Large intestine (tissue), 3 donors: ENCODE measurements around the gene KLK10. TPM values are rescaled to one million over a fixed set of nuclear protein-coding genes. Genes with fewer than 3 reads are reported as not detected.
"Not testable (repeated sequence)": the region's sequence is repeated elsewhere in the genome, so short reads cannot be mapped to it uniquely, and the experiment has no call there.

Experiments
- DNase-seq, 2 donors: peaks; one replicate each; pipeline versions ENCODE4 v3.0.0 to v3.0.0-alpha.2; 2013
- H3K27ac ChIP-seq: one replicate; pipeline ENCODE4 v1.5.1; 2013; ENCODE audit warnings: low read length
- H3K27me3 ChIP-seq: 2 replicates; pipeline ENCODE4 v1.6.1; 2013; ENCODE audit warnings: low read length; ENCODE audit not compliant: control insufficient read depth, insufficient read depth
- H3K36me3 ChIP-seq: 2 replicates; pipeline ENCODE4 v1.6.1; 2013; ENCODE audit warnings: low read length; ENCODE audit not compliant: control insufficient read depth, insufficient read depth
- H3K4me1 ChIP-seq: one replicate; pipeline ENCODE4 v1.6.1; 2013; ENCODE audit warnings: low read length; ENCODE audit not compliant: control insufficient read depth, insufficient read depth
- H3K4me3 ChIP-seq: one replicate; pipeline ENCODE4 v1.5.1; 2013; ENCODE audit warnings: low read length
- H3K9me3 ChIP-seq: one replicate; pipeline ENCODE4 v1.6.1; 2013; ENCODE audit warnings: mild to moderate bottlenecking, low read depth, low read length, moderate library complexity; ENCODE audit not compliant: control insufficient read depth
- WGBS: methylation state at CpG from one replicate; pipeline ENCODE4 v1.1.5; 2013; ENCODE audit warnings: low lambda C conversion rate; ENCODE audit not compliant: insufficient coverage; 5-methylcytosine and 5-hydroxymethylcytosine counted together
- polyA plus RNA-seq: library from polyadenylated mRNA; unstranded; fragments of 120-200 nt; gene quantifications from one replicate; pipeline ENCODE4 v1.2.1, GENCODE V29; 2013

Gene KLK10
- polyA plus RNA-seq, 1 donor, result 2.3 TPM

- H3K4me3 ChIP-seq, H3K9me3 ChIP-seq, H3K27ac ChIP-seq, DNase-seq, H3K27me3 ChIP-seq, H3K4me1 ChIP-seq, H3K36me3 ChIP-seq: not testable (repeated sequence)
- WGBS, result 83% methylated on average over 1 of the region's 3 CpGs
Observed at GRCh38 chr19:50969810-50970209, 49.7 kb downstream of the KLK10 start.

GRCh38 chr19:50969413-50969760 lies 50.1 kb downstream of the KLK10 start, which contains the start of gene KLK6:
Gene KLK6 (minus strand): TSS chr19:50969591. CDS start chr19:50968104, 1,487 bp downstream.
- no peak within 1 kb of the TSS for H3K4me3 ChIP-seq
- H3K27me3 ChIP-seq, result no peaks in the 10 kb centered on the region
- no peaks in the 10 kb centered on the region for H3K4me1 ChIP-seq
- no CpG with 5 or more reads among the region's 19 CpGs for WGBS
- no peaks in the 10 kb centered on the region for H3K9me3 ChIP-seq
- no peak within 1 kb of the TSS for H3K27ac ChIP-seq
- no peak for DNase-seq
- H3K36me3 ChIP-seq, result no peaks in the 10 kb centered on the region

- Histone ChIP-seq H3K36me3 (no peaks in the 10 kb centered on the region), H3K27me3 (no peaks in the 10 kb centered on the region), H3K9me3 (no peaks in the 10 kb centered on the region), H3K4me3 (no peak overlapping the region), H3K4me1 (no peaks in the 10 kb centered on the region), H3K27ac (no peak overlapping the region)
- DNase-seq, result no peak
- WGBS, result no CpG with 5 or more reads among the region's 7 CpGs
Observed at GRCh38 chr19:50968716-50969412, 50.6 kb downstream of the KLK10 start.

GRCh38 chr19:50967929-50968715 lies 51.4 kb downstream of the KLK10 start:
- no peak for DNase-seq
- no peak overlapping the region for H3K4me3 ChIP-seq
- H3K36me3 ChIP-seq, result no peaks in the 10 kb centered on the region
- no peak overlapping the region for H3K27ac ChIP-seq
- H3K4me1 ChIP-seq, result no peaks in the 10 kb centered on the region
- no peaks in the 10 kb centered on the region for H3K27me3 ChIP-seq
- no peaks in the 10 kb centered on the region for H3K9me3 ChIP-seq
- no CpG with 5 or more reads among the region's 20 CpGs for WGBS

- WGBS, result no CpG with 5 or more reads among the region's 3 CpGs
- no peak overlapping the region for H3K27ac ChIP-seq
- no peaks in the 10 kb centered on the region for H3K4me1 ChIP-seq
- H3K4me3 ChIP-seq, result no peak overlapping the region
- DNase-seq, result no peak
- H3K27me3 ChIP-seq, result no peaks in the 10 kb centered on the region
- no peaks in the 10 kb centered on the region for H3K36me3 ChIP-seq
- H3K9me3 ChIP-seq, result no peaks in the 10 kb centered on the region
Observed at GRCh38 chr19:50964266-50964665, 55.2 kb downstream of the KLK10 start.

GRCh38 chr19:50963381-50963780 lies 56.1 kb downstream of the KLK10 start:
- Histone ChIP-seq H3K4me1 (no peaks in the 10 kb centered on the region), H3K9me3 (no peaks in the 10 kb centered on the region), H3K36me3 (no peaks in the 10 kb centered on the region), H3K27me3 (no peaks in the 10 kb centered on the region), H3K4me3 (no peak overlapping the region), H3K27ac (no peak overlapping the region)
- WGBS, result no CpG with 5 or more reads among the region's 6 CpGs
- DNase-seq, result no peak

Other genes with a start within 250 kb of the KLK10 start
- not detected for gene GPR32, start 249.2 kb downstream of the KLK10 start, polyA plus RNA-seq
- 0.09 TPM for gene ACP4, start 229.3 kb downstream of the KLK10 start, polyA plus RNA-seq
- gene KLK1, start 195.9 kb downstream of the KLK10 start, polyA plus RNA-seq, result 23.1 TPM
- gene KLK15, start 186.1 kb downstream of the KLK10 start, polyA plus RNA-seq, result 0.10 TPM
- gene KLK3, start 164.8 kb downstream of the KLK10 start, polyA plus RNA-seq, result 0.90 TPM
- gene KLK2, start 146.3 kb downstream of the KLK10 start, polyA plus RNA-seq, result 0.15 TPM
- gene KLK4, start 108.3 kb downstream of the KLK10 start, polyA plus RNA-seq, result not detected
- 1.6 TPM for gene KLK5, start 66.7 kb downstream of the KLK10 start, polyA plus RNA-seq
- gene KLK6, start 50.1 kb downstream of the KLK10 start, polyA plus RNA-seq, result 0.58 TPM
- 0.42 TPM for gene KLK7, start 35.8 kb downstream of the KLK10 start, polyA plus RNA-seq
- gene KLK8, start 18.1 kb downstream of the KLK10 start, polyA plus RNA-seq, result 0.79 TPM
- 10.3 TPM for gene KLK11, start 6.9 kb upstream of the KLK10 start, polyA plus RNA-seq
- gene KLK12, start 15.3 kb upstream of the KLK10 start, polyA plus RNA-seq, result 2.4 TPM
- gene KLK13, start 45.4 kb upstream of the KLK10 start, polyA plus RNA-seq, result 0.45 TPM
- 0.12 TPM for gene KLK14, start 63.2 kb upstream of the KLK10 start, polyA plus RNA-seq
- gene CTU1, start 88.7 kb upstream of the KLK10 start, polyA plus RNA-seq, result 4.1 TPM
- 0.76 TPM for gene SIGLEC9, start 105.2 kb upstream of the KLK10 start, polyA plus RNA-seq
- gene SIGLEC7, start 122.6 kb upstream of the KLK10 start, polyA plus RNA-seq, result 1.8 TPM
- gene CD33, start 205.4 kb upstream of the KLK10 start, polyA plus RNA-seq, result 5.4 TPM
- not detected for gene SIGLECL1, start 231.4 kb upstream of the KLK10 start, polyA plus RNA-seq